Endometrial microvascular endothelial cells (primary cell): ENCODE results near the gene GAP43. TPM values are rescaled to one million over a fixed set of nuclear protein-coding genes. Genes with fewer than 3 reads are reported as not detected.

Source experiments
- in situ Hi-C: cut with HindIII; loops from 2 replicates; pipeline ENCODE4 v1.10.0; 2017; ENCODE audit warnings: low sequenced_read_pairs, low pct_unique_long_range_greater_than_20kb; ENCODE audit errors: inconsistent ontology term
- total RNA-seq: library from RNA; depleted of rRNA; stranded (reverse); fragments of >200 nt; gene quantifications from one replicate; pipeline ENCODE4 v1.2.3, GENCODE V29; 2015; ENCODE audit errors: inconsistent ontology term

Gene GAP43, protein sequence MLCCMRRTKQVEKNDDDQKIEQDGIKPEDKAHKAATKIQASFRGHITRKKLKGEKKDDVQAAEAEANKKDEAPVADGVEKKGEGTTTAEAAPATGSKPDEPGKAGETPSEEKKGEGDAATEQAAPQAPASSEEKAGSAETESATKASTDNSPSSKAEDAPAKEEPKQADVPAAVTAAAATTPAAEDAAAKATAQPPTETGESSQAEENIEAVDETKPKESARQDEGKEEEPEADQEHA
- not detected for total RNA-seq

DNA sequence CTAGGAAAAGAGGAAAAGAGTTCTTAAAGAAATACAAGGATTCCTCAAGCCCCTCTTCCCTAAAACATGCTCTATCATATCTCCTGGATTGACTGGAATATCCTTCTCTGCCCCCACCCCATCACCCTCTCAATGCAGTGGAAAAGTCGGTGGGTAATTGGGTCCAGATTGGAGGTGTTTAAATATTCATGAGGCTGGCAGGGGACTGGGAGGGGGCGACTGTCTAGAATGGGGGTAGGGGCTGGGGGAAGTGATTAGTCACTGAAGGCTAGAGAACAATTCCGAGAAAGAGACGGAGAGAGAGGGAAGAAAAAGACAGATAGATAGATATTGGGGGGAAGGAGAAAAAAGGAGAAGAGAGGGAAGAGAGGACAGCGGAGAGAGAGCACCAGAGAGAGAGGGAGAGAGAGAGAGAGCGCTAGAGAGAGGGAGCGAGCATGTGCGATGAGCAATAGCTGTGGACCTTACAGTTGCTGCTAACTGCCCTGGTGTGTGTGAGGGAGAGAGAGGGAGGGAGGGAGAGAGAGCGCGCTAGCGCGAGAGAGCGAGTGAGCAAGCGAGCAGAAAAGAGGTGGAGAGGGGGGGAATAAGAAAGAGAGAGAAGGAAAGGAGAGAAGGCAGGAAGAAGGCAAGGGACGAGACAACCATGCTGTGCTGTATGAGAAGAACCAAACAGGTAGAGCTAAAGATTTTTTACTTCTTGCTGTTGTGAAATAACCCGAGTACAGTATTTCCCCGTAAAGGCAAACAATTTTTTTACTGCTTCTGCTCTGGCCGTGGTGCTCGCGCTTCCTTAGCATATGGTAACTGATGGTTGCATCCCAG, at the start of gene GAP43:
Gene GAP43 (plus strand): TSS at position 467 of the 825 bp plus-strand sequence. CDS start 180 bp downstream, at position 647.
- in situ Hi-C loops, result no loop called here

DNA sequence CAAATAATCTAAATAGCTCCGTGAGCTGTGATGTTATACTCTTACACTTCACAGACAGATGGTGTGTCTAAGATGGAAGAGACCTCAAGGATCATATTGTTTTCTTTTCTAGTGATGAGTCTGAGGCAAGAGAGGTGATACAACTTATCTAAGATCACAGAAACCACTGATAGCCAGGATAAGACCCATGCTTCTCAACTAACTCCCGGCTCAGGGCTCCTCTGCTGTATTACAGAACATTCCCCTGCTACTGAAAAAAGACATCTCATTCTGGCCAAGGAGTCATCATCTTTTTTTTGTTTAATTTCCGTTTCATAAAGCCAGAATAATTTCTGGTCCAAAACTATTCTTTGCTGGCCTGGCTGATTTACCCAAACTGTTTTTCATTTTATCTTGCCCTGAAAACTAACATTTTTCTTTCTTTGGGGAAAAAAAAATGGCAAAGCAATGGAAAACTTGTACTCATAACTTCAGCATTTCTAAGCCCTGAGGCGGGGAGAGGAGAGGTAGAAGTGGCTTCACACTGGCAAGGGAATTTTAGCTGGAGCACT, 46.9 kb upstream of the GAP43 start:
- in situ Hi-C loops, result no loop called here

DNA sequence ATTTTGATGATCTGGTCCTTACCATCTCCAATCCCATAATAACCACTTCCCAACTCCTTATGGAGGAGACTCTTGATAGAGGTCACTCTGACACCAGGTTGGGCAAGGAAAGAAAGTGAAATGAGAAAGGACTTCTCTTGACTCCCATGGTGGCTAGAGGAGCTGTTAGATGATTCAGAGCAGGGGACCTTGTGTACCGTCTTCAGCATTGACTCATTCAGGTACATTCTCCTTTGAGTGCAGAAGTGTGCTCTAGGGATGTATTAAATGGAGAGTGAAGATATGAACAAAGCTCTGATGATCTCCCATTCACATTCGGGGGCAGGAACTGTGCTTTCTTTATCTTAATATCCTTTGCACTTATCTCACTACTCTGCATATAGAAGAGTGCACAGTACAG, 46.3 kb upstream of the GAP43 start:
- in situ Hi-C loops, result no loop called here

DNA sequence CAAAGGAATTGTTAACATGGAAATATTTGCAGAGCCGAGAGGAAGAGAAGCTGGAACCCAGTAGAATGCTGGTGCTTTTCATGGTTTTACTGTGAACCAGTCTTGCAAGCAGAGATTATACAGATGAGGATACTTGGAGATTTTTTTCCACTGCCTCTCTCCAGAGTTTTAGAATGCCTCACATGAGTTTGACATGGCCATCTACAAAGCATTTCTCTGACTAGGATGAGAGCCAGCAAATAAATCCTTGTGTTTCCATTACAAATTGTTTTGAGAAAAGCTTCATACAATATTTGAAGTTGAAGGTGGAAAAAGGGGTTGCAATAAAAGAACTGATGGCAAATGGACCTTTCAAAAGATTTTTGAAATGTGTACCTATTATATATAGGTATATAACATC, 45.0 kb upstream of the GAP43 start:
- in situ Hi-C loops, result no loop called here

DNA sequence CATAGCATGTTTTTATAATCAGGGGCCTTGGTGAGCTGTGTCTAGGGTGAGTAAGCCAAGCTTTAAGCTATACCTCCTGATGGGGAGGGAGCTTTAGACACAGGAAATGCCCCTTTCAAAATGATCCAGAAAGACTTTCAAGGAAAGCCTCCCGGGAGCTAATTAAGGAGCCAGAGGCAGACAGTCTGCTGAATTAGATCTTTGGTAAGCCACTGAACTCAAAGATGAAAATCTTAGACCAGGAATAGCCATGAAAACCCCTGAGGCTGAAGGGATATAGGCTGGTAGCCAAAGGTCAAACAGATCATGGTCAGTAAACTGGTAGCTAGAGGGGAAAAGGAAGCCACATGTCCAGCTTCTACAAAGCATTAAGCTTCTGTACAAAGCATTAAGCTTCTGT, 42.7 kb upstream of the GAP43 start:
- in situ Hi-C loops, result no loop called here

DNA sequence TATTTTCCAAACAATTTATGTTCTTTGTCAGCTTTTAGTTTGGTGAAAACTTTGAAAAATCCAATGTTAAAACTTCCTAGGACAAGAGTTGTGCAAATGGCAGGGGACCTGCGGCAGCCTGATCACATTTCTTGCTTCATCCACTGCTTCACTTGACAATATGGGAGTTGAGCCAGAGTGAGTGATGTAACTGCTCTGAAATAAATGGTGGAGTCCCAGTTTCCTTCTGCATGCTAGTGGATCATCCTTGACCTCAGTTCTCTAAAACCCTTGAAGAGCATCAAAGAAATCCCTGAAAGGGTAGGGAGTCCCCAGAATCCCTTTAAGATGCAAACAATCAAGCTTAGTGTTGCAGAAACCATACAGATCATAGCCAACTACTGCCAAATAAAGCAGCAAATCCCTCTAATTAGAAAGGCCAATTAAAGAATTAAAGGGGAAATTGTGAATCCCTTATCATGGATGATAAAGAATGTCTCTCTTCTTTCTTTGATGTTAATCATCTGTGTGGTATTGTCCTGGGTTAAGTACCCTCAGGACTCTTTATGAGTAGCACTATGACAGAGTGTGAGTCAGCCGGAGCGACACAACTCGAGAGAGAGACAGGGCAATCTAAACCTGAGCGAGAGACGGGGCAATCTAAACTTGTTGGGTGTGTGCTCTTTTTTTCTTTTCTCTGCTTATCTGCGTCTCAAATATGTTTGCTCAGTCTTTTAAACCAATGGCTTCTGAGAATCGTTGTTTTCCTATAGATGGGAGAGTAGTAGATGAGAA, 41.8 kb upstream of the GAP43 start:
- in situ Hi-C loops, result no loop called here

DNA sequence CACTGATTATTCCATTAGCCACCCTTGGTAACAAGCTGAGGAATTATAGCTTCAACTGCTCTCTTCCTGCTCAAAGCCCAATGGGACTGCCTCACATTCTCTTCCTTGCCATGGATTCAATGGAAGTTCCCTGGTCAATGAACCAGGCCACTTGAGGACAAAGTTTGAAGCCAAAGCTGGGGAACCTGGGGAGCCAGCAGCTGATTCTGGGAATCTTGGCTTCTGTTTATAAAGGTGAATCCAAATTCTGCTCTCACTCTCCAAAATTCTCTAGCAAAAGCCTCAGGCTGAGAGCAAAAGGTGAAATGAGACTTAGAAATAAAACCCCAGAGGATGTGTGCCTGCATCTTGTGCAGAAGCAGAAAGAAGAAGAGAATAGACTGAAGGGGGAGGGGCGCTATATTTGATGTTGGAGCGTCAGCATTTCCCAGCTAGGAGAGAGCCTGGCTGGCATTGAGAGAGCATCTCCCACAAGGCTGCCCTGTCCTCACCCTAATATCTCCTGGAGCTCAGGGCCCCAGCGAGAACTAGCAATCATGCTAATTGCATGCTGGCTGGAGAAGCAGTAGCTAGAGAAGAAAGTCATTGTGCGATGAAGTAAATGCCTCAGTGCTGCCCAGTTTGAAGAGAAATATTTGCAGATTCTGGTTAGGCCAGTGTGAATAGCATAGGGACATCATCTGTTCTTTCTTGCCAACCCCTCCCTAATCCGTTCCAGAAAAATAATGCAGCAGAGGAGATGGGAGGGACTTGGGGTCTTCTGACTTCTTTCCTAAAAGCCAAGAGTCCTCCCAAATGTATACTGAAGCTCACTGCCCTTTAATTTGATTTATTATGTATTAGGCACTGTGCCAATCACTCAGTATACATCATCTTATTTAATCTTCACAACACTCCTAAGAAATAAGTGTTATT, 34.9 kb upstream of the GAP43 start:
- in situ Hi-C loops, result no loop called here

DNA sequence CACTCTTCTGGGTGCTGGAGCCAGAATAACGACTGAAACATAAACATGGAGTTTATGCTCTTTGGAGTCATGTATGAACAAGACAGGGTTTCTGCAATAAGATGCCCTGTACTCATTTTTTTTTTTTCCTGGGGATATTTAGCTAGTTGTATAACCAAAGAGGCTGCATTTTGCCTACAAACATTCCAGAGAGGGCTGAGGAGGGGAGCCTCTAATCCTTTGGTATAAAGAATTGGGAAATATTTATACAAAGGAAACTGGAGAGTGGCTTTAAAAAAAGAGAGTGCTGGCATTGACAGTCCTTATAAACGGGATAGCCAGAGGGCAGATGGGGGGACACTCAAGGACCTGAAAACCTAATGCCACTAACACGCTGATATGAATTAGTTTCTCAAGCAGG, 32.4 kb upstream of the GAP43 start:
- in situ Hi-C loops, result no loop called here

DNA sequence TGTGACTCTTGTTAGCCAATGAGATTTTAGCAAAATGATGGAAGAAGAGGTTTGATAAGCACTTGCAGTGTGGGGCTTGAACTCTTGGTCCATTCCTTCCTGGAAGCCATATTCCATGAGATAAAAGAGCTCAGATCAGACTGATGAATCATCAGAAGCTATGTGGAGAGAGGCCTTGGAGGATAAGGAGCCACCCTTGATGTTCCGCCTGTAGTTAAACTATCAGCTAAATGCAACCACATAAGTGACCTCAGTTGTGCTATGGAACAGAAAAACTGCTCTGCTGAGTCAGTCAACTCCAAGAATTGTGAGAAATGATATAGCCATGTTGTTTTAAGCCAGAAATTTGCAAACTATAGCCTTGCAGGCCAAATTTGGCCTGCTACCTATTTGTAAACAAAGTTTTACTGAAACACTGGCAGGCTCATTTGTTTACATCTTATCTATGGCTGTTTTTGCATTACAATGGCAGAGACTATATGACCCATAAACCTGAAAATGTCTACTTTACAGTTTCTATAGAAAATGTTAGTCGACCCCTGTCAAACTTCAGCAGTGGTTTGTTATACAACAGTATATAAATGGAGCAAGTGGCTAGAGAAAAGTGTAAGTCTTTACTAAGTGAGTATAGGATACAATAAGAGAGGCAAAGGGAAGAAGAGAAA, 27.6 kb upstream of the GAP43 start:
- in situ Hi-C loops, result no loop called here

DNA sequence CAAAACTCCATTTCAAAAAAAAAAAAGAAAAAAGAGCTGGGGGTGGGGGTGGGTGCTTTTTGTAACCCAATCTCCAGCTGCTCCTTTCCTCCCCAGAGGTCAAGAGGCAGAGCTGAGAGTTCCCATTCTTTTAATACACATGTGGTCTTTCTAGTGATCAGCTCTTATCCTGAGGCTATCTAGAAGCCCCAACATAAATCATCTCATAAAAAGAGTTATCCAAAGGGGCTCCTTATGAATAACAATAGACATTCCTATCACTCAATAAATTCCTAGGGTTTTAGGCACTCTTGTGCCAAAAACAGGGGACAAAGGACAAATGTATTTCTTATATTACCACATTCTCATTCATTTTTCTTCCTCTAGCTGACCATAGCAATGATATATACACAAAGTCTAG, 25.1 kb upstream of the GAP43 start:
- in situ Hi-C loops, result no loop called here

DNA sequence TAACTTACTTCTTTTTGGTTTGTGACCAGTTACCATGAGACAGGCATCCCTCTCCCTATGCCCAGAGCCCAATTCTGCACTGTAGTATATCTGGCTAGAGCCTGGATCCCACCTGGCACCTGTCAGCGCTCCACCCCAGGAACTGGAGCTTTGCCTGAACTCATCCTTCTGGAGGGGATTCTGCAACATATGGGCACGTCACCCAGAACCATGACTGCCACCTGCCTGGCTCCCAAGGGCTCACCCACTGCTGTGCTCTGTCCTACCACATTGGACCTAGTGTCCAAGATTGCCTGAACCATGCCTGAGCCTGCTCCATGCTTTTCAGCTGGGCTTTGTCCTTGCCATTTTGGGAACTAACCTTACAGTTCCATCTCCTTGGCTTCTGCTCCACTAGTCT, 21.1 kb upstream of the GAP43 start:
- in situ Hi-C loops, result no loop called here

DNA sequence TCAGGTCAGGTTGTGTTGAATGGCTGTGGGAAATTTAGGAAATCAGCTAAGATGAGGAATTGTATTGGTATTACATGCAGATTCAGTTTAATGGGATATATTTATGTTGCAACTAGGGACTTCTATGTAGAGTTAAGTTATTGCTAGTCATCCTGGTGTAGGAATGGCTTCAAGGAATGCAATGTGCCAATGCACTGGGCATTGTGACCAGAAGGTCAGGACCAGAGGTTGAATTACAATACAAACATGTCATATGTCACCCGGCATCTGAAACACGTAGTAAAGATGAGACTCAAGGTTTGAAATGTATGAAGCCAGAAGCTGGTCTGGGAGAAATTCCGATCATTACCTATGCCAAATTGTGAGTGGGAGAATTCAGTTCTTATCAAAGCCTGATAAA, 11.7 kb upstream of the GAP43 start:
- in situ Hi-C loops, result no loop called here

DNA sequence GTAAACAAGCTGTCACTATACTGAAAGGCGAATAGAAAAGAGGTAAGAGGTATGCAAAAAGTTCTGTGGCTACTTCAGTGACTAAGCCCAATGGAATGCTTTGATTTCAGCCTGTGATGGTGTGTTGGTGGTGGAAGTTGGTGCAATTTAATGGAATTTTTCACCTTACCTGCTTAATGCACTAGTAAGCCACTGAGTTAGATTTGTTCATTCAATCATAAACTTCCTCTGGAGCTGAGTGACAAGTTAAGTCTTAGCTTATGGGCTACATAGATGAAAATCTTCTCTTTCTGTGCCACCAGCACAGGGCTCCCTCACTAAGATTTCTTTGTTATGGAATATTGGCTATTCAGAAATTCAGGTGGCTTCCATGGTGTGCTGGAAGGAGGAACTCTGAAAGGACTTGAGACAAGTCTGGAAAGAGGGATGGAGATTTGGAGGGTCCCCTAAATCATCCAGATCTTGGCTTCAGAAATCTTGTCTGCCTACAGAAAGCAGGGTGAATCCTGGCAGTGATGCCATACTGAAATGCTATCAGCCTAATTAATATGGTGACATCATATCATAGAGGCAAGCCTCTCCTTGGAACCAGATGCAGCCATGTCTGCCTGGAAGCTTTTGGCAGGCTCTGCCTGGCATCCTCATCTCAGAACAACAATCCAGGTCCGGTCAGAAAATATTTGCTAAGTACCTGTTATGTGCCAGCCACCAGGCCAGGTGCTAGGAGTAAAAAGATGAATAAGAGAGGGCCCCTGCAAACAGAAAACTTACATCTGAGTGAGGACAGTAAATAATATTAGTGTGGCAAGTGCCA, 8.1 kb upstream of the GAP43 start:
- in situ Hi-C loops, result no loop called here

DNA sequence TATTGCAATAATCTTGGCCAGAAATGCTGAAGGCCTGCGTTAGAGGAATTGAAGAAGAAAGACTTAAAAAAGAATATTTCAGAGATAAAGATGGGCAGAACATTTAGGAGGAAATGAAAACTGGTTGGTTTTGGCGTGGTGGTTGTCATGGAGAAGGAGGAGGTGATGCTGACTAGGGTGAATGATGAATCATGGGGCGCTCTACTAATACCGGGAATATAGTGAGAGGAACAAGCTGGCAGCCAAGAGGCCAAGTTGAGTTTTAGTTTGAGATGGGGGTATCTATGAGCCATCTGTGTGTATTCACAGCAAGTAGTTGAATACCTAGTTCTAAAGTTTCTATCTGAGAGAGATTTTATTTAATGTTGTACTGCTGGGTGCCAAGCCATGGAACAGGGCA, 6.8 kb upstream of the GAP43 start:
- in situ Hi-C loops, result no loop called here

DNA sequence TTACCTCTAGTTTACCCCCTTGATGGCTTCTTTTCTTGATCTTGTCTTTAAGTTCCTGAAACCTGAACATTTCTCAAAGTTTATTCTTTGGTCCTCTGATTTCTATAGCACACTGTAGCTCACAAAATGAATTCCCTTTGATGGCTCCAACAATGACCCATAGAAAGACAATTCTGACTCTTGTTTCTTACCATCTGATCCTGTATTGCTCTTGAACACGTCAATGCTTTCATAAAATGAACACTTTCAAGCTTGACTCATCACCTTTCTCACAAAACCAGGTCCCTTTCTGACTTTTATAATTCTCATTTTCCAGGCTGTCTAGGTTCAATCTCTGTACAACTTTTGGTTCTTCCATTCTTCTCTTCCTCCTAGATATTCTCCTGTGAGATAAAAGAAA, 5.7 kb upstream of the GAP43 start:
- in situ Hi-C loops, result no loop called here

DNA sequence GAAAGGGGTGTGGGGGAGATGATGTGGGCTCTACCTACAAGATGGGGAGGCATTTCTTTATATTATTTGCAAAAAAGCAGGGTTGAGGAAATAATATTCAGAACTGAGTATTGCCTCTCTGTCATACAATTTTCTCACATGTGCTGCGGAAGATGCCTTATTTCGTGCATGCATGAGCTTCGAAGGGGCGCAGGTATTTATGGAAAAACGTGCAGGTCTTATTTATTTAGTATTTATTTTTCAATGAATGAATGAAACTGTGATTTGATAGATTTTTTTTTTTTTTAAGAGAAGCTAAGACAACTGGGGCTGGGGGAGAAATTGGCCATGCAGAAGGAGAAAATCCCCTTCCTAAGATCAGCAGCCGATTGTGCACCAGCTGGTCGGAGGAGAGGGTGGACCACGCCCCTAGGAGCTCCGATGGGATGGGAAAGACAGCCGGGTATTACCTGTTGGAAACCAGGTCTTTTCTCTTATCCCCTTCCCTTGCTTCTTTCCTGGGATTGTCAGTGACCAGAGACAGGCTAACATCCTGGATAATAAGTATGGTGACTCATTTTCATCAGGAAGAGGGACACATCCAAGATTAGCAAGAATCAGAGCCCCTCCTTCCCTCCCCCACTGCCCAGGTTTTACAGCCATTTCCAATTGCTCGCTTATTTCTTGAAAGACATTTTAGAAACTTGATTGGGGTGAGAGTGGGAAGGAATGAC, 875 bp downstream of the GAP43 start:
- in situ Hi-C loops, result no loop called here

DNA sequence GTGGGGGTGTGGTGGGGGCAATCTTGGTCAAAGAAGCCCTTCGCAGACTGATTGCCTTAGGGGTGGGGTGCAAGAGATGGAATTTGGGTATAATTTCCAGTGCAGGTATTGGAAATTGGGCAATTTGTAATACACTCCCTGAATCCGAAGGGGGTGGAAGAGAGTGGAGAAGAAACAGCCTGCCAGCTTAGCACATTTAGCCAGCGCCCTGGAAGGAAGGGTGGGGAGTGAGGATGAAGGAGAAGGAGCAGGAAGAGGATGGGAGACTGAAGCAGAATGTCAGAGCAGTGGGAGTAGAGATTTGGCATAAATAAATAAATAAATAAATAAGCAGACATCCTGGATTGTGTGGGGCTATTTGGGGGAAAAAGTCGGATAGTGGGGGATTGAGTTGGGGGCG, 1.6 kb downstream of the GAP43 start:
- in situ Hi-C loops, result no loop called here
